ENCODE results near the gene CAMTA1.
"Not testable (repeated sequence)": the region's sequence is repeated elsewhere in the genome, so short reads cannot be mapped to it uniquely, and the experiment has no call there.

Gene CAMTA1

DNA sequence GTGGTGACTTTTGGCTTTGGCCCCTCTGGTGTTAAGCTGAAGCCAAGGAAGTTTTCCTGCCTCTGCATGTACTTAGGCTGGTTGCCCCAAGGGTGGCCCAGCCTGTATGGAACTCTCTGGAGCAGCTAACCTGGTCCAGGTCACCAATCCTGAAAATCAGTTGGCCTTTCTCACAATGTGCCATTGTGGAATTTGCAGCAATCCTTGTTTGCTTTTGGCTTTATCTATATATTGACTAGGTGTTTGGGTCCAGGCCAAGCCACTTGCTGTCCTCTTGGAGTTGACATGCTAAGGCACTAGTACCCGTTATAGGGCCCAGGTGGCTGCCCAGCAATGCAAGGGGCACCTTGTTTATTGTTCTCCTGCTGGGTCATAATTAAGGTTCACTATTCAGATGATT, 124.6 kb downstream of the CAMTA1 start:
- no peak for DNase-seq

DNA sequence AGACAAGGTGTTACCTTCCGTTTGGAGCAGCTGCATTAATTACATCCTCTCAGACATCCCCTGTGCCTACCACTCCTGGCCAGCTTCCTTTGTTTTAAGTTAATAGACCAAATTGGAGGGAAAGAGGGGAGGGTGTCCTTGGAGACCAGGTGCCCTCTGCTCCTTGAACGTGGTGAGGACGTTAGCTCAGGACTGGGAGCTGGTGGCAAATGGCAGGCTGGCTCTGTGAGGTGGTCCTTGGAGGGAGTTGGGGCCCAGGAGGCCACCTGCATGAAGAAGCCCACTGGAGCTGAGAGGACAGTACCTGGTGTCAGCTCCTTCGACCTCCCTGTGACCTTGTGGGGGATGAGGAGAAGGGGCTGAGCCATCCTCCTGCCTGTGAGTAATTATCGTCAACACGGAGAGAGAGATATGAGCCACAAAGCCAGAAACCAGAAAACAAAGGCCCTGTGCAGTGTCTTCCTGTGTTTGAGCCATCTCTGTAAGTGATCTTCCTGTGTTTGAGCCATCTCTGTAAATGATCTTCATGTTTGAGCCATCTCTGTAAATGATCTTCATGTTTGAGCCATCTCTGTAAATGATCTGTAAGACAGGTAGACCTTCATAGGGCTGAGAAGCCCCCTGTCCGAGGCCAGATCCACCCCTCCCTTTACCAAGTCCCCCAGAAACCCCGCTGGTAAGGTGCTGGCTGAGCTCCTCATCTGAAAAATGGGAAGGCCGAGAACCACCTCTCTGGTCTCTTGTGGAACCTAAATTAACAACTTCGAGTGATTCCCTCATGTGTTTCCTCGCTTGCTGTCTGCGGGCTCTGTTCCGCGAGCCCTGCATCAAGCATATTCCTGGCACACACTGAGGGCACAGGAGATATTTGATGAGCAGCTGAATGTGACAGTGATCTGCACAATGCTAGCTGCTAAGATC, 126.0 kb downstream of the CAMTA1 start:
- DNase-seq = no peak

DNA sequence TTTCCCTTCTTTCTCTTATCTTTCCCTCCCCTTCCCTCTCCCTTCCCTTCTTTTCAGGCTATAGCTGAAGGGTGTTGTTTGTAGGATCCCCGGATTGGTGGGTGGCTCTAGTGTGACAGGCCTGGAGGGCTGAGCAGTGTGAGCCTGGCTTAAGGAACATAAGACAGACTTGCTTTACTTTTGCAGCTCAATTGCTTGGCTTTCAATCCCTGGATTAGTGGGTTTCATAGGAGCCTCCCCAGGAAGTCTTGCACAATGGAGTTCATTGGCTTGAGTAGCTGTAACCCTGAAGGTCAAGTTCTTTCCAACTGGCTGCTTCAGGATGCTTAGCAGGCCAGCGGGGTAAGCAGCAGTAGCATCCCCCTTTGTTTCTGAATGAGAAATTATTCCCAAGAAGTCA, 126.7 kb downstream of the CAMTA1 start:
- no peak for DNase-seq

DNA sequence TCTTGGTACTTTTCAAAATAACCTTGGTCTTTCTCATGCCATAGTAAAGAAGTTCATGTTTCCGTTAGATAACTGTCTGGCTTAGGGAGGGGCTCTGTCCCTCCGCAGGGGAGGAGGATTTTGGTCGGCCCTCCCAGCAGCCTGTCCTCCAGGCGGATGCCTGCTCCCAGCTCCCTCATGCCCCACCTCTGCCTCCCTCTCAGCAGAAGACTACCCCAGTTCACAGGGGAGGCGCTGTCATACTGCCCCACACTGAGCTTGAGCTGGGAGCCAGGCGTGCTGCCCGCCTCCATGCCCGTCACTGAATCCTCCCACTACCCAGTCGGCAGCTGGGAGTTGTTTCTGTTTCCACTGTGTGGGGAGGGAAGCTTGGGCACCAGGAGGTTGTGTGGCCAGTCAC, 127.3 kb downstream of the CAMTA1 start:
- no peak for DNase-seq

DNA sequence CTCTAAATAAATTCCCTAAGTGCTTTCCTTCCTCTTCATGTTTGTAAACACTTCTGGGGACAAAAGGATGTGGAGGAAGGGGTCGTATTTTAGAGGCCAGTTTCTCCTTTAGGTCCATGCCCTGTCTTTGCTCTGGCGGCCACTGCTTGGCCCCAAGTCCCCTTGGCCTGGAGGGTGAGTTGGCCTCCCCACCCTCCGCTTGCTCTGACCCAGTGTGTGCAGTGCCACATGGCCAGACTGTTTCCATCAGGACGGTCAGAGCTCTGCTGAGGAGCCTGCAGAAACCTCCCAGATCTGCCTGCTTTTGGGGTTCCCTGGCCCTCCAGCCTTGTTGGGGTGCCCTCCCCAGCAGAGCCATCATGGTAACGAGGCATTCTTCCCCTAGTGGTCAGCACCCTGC, 127.8 kb downstream of the CAMTA1 start:
- no peak for DNase-seq

DNA sequence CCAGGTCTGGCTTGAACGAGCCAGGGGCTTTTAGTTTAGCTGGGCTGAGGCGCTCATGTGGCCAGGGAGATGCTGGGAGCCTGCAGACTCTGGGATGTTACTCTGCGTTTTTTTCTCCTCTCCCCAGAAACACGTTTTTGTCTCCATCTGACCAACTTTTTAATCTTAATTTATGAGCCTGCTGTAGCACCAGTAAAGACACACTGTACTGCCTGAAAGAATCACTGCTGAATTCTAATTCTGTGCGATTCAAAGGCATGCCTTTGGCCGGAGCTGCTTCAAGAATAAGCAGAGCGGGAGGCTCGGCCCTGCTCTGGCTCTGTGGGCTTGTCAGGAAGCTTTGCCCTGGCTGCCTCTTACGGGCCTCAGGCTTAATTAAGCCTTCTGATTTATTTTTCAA, 129.5 kb downstream of the CAMTA1 start:
- DNase-seq = no peak

DNA sequence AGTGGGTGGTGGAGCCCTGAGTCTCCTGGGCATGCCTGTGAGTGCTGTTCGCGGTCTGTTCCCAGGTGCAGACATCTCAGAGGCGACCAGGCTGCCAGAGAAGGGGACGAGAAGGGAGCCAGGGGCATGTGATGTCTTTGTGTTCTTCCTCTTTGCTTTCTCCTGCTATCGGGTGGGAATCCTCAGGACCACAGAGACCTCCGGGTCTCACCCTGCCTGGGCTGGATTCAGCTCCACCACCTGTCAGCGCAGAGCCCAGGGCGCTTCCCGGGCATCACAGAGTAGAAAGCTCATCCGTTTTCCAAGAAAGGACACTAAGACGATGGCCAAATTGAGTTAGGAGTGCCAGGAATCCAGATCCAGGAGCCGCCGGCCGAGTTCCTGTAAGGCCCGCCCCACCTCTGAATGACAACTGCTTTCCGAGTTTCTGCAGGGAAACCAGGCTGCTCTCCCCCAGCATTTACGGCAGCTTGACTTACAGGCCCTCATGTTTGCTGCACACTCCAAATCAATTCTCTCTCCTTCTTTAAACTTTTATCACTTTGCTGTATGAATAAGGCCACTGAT, 130.8 kb downstream of the CAMTA1 start:
- no peak for DNase-seq

DNA sequence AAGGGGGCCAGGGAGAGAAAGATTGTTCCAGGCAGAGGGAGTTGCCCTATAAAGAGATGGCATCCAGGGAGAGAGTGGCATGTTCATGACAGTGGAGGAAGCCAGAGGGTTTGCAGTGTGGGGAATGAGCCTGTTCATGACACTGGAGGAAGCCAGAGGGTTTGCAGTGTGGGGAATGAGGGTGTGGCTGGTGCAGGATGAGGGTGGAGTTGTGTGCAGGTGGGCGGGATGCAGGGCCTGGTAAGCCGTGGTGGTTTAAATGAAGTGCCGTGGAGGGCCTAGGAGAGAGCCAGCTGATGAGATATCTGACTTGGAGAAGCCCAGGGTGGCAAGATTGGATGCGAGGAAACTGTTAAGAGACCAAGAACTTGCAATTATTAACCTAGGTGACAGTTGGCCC, 131.8 kb downstream of the CAMTA1 start:
- no peak for DNase-seq

DNA sequence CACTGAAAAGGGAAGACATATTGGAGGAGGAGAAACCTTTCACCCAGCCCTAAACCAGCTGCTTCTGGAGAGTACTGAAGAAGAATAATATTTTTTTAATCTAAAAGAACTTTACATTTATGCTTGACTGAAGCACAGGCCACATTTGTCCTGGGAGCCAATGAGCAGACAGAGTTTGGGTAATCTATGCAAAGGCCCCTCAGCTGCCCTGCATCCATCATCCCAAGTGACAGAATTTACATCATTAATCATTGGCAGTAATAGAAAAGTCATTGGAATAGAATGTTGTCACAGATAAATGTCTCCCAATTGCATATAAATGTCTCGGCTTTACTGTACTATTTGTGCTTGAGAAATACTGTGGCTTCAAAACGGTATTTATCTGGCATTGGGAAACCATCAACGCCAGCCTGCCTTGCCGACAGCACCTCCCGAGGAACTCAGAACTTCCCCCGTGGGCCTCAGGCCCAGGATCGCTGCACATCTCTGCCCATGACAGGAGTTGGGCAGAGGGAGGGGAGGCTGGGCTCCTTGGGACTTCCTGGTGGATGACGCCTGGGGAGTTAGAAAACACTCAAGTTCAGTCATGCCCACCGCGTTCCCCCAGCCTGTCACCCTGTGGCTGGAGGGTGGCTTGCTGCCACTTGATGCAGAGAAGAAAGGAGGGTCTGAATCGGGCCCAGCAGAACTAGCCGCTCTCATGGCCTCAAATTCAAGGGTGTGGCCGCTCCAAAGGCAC, 133.1 kb downstream of the CAMTA1 start:
- no peak for DNase-seq

DNA sequence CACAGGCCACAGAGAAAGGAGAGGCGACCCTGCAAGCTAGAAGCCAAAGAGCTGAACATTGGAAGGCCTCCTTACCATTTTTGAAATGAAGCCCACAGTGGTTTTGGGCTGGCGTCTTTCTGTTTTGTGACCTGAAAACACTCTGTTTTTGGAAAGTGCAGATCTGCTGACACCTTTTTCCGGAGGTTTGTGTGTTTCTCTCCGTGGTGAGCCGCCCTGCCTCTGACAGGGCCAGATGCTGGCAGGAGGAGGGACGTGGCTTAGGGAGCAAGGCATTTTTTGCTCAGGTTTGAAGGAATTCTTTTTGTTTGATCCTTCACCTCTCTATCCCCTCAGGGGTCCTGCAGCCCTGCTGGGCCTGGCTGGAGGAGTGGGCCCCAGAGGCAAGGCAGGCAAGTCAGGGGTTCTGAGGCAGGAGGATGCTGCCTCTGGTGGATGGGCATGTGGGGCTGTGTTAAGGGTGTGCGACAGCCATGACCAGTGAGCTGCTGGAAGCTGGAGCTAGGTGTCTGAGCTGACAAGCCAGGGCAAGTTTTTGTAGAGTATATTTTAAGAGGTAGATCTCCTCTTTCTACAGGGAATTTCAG, 133.8 kb downstream of the CAMTA1 start:
- DNase-seq = no peak

DNA sequence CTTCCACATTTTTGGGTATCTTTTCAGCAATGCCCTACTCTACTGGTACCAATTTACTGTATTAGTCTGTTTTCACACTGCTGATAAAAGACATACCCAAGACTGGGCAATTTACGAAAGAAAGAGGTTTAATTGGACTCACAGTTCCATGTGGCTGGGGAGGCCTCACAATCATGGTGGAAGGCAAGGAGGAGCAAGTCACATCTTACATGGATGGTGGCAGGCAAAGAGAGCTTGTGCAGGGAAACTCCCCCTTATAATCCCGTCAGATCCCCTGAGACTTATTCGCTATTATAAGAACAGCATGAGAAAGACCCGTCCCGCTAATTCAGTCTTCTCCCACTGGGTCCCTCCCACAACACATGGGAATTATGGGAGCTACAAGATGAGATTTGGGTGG, 136.3 kb downstream of the CAMTA1 start:
- not testable (repeated sequence) for DNase-seq

DNA sequence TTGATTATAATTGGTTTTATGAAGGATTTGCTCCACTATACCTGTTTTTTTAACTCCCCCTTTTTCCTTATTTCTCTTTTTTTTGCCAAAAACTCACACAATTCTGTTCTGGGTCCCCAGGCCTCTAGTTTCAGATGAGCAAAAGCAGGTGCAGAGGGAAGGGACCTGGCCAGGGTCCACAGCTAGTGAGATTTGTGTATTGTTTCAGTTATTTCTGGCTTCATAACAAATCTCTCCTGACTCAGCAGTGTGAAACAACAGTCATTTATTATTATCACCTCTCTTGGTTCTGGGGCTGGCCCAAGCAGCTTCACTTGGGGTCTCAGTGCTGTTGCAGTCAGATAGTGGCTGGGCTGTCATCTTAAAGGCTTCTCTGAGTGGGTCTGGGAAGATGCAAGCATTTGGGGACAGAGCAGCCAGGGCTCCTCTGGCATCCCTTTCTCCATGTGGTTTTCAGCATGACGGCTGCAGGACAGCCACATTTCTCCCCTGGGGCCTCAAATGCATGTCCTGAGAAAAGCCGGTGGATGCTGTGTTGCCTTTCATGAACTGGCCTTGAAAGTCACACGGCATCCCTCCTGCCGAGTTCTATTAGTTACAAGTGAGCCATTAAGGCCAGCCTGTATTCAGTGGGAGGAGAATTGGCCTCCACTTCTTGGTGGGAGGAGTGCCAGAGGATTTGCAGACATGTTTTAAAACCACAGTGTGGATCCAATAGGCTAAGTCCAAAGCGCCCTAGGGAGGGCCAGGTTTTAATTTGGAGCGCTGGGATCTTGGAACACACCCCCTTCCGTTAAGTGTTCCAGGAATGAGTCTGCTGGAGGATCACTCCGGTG, 137.1 kb downstream of the CAMTA1 start:
- no peak for DNase-seq

DNA sequence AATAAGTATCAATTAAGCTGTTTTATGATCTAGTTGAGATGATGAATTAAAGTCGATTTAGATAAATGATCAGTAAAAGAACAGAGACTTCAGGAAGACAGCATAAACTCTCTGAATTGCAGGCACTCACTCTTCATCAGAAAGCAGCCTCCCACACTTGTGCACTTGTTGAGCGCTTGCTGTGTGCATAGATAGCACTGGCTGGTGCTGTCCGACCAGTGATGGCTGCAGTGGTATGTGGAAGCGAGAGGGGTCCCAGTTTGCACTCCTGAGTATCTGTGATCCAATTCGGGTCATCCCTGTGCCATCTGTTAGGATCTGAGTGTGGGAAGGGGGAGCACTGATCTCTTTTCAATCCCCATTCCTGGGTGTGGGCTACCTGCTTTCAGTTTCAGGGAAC, 137.8 kb downstream of the CAMTA1 start:
- DNase-seq = no peak

DNA sequence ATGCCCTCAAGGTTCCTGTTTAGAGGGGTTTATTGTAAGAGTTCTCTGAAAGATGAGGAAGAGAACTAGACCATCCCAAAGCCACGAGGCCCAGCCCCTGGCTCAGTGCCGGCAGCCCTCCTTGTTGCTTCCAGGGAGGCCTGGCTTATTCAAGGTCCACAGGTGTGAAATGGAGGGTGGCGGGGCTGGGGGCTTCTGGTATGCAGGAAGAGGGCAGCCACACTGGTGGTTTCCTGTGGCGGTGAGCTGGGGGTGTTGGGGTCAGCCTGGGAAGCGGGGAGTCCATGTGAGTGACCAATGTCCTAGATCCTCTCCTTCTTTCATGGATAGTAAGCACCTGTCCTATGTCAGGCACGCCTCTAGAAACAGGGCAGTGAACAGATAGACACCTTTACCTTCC, 138.2 kb downstream of the CAMTA1 start:
- no peak for DNase-seq

DNA sequence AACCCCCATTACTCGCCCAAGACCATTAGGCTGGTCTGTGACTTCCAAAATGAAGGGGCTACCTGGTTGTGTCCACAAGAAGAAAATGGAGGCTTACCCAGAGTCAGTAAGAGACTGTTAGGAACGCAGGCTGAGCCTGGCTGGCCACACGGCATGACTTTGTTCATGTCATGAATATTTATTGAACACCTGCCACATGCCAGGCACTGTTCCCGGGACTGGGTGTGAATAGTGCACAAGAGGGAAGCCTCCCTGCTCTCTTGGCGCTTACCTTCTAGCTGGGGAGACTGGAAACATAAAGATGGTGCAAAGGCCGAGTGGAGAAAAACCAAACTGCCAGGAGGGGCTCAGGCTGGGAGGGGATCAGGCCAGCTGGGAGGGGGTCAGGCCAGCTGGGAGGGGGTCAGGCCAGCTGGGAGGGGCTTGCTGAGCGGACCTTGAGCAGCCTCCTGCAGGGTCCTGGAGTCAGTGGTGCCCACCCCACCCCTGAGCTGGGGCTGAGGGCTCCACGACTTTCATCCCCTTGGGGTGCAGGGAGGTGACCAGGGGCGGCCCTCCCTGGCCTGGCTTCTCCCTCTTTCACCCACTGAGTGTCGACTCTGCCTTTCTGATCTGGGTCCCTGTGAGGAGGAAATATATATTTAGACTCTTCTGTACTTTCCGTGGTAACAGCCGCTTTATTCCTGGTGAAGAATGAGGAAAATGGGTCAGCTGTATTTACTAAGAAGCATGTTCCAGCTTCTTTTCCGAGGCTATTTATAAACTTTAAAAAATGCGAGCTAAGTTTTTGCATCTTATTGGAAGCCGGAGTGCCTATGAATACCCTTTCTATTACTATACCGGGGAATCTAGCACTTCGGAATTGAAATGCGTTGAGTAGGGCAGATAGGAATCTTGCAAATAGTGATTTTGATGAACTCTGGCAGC, 139.0 kb downstream of the CAMTA1 start:
- DNase-seq = no peak

DNA sequence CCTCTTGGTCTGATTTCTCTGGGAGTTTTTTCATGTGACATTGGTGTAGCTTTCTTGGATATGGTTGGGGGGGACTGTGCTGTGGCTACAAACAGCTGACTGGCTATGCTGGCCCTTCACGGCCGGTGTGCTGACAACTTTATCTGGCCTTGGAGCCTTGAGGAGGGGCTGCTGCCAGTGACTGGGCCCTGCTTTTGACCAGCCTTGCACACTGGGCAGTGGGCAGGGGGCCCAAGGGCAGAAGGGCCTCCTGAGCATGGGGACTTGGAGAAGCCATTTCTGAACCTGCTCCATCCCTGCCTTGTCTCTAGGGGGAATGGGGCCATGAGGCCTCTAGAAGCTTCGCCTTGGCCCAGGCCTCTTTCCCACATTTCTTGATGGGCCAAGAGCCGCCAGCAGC, 139.6 kb downstream of the CAMTA1 start:
- no peak for DNase-seq

DNA sequence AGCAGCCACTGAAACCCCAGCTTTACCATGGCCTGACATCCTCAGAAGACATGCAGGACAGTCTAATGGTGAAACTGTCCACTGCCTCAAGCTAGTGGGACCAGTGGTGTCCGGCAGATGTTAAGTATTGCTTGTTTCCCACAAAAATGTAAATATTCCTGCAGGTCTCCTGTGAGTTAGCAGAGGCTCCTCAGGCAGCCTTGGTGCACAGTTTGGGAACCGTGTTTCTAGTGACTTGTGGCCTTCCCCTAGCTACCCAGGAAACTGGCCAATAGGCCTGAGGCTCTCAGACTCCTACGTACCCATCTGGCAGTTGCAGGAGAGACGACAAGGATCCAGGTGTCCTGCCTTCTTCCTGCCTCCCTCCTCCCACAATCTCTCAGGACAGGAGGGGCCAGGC, 142.4 kb downstream of the CAMTA1 start:
- no peak for DNase-seq

DNA sequence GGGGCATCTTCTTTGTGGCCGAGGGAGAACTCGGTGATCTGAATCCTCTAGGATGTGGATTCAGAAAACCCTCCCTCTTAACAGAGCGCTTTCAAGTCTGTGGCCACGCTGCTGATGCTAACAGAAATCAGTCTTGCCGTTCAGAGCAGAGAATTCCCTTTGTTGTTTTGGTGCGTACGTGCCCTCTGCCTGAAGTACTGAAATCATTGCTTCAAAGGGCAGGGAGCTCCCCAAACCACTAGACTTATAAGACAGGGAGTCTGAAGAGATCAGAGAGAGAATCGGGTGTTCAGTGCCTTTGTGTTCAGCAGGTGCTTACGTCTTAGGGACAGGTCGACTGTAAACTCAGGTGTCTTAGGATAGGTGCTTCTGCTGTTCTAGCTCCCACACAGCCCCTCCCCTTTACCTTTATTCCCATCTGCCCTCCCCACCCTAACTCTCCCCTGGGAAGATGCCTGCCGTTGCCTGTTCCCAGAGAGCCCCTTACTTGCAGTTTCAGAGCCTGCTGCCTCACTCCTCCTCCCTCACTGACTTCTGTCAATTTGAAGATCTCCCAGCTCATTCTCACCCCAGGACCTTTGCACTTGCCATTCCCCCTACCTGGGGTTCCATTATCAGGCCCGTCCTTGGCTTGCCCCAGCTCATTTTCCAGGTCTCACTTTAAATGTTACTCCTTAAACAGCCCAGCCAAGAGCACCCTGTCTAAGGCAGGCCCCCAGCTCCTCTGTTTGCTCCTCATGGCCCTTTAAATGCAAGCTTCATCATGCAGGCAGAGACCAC, 143.0 kb downstream of the CAMTA1 start:
- DNase-seq = no peak

DNA sequence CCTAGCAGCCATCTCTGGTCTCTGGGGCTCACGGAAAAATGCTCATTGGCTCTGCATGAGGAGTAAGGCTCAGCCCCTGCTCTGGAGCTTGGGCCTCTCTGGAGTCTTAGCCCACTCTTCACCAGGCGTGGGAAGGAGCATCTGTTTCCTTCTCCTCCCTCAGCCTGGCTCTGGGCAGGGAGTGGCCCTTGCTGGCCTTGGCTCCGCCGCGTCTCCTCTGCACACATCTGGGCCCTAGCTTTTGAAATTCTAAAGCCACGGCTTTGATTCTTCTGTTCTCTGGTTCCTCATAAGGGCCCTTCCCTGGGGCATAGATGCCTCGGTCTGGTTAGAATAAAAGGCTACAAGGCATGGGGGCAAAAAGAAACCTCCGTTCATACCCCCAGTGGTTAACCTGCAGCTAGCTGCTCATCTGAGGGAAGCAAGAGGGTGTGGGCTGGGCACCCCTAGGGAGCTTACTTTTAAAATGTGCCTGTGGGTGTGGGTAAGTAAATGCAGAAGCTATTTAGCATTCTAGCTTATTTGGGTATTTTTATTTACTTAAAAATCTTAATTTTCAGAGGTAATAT, 145.6 kb downstream of the CAMTA1 start:
- no peak for DNase-seq

DNA sequence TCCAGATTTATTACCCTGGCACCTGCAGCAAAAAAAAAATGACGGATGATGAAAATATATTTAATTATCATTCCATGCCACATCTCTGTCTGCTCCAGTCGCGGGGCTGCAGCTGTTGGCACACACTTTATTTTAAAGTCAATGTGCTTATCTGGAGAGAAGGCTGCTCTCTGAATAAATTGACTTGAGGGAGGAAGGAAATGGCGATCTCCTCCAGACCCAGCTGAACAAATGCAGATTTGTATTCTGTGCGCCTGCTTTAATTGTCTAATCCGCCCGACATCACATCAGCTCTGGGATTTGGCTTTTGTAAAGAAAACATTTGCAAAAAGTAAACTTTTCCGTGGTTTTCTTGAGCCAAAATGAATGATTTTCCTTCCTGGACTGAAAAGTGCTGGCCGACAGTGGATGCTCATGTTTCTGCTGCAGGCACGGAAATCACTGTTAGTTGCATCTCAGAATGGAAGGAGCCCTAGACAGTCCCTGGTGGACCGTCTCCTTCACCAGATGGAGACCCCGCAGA, 150.2 kb downstream of the CAMTA1 start:
- no peak for DNase-seq
